OCI-LY7 (cell line): ENCODE data around the gene POLR1H.

Experiments used
- CTCF ChIP-seq: fragments of 200-600 bp; sonication (generic); conservative IDR thresholded peaks from 2 replicates; pipeline ENCODE4 v1.5.1; 2014; ENCODE audit warnings: mild to moderate bottlenecking, antibody characterized with exemption, low read length, moderate library complexity, mixed read lengths
- EZH2phosphoT487 ChIP-seq: fragments of 200-600 bp; sonication (generic); IDR thresholded peaks from 2 replicates; pipeline ENCODE4 v1.6.1; 2018; ENCODE audit warnings: low read depth, borderline replicate concordance, mild to moderate bottlenecking, mixed run types, antibody characterized with exemption, low read length, moderate library complexity, mixed read lengths

GRCh38 chr6:30071081-30071818 lies 10.2 kb downstream of the POLR1H start:
- TF ChIP-seq CTCF (no peak), EZH2phosphoT487 (no peak)
